Measurements from ENCODE around the gene ATP12A. TPM values are rescaled to one million over a fixed set of nuclear protein-coding genes. Genes with fewer than 3 reads are reported as not detected.

The ATP12A gene
- total RNA-seq, 1 experiment from 2014 or later = not detected

- no peak for ATAC-seq
- CTCF ChIA-PET = no interaction called here
- in situ Hi-C loops (cut with HindIII; ENCODE audit: low pct_unique_long_range_greater_than_20kb, low sequenced_read_pairs) = no loop called here
Observed at GRCh38 chr13:24692561-24692960, 12.4 kb downstream of the ATP12A start.

DNA sequence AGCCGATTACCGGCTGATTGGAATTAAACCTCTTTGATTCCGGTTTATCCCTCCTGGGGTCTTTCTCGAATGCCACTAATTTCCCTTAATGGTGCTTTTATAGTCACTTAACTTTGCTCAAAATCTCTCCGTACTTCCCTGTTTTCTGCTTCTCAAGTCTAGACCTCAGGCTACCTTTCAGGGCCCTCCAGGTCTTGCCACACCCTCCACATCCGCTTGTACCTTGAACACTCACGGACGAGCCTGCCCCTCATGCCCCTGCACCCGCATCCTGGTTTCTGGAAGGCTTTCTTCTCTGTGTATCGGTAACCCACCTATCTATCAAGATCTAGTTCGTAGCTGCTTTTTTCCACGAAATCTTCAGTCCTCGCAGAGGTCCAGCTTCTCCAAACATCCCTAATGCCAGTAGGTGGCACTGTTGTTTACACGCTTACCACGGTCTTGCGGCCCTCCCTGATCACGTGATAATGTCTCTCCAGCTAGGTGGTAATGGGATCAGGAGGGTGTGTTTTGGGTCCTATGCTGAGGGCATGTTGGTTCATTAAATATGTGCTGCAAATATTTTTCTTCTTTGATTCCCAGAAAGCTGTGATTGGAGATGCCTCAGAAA is 13.8 kb downstream of the ATP12A start:
- H3K9me3 ChIP-seq (ENCODE audit: control insufficient read depth, insufficient read depth, low read depth, low read length) = no peaks in the 10 kb centered on the region
- H3K4me1 ChIP-seq (ENCODE audit: control insufficient read depth, insufficient read depth, low read length) = no peaks in the 10 kb centered on the region
- POLR2A ChIA-PET = no interaction called here
- in situ Hi-C loops (cut with HindIII; ENCODE audit: low pct_unique_long_range_greater_than_20kb, low sequenced_read_pairs) (no loop called here), intact Hi-C loops (cut with micrococcal nuclease; ENCODE audit: unreplicated experiment) (loop anchor here (5.0 kb wide), 1 partner anchor 33 kb away; no protein-coding TSS in a partner anchor)
- H3K27me3 ChIP-seq (ENCODE audit: control insufficient read depth, insufficient read depth, low read length) = no peaks in the 10 kb centered on the region
- no peaks in the 10 kb centered on the region for H3K36me3 ChIP-seq (ENCODE audit: control insufficient read depth, insufficient read depth, low read length)
- CTCF ChIA-PET = interaction anchor here (1.5 kb wide), 1 partner anchor 34 kb away, joined by 15 read pairs; no protein-coding TSS in a partner anchor
- peak; percentile 88 for ATAC-seq
- no peak overlapping the region for H3K4me3 ChIP-seq (ENCODE audit: low read depth in 2 of 2, low read length in 2 of 2)
- no TSS peak for BruUV-seq (replicated peaks)
- no peak overlapping the region for H3K27ac ChIP-seq (ENCODE audit: low read length)
- no peak for DNase-seq (ENCODE audit: low read depth, low spot score)
- TF ChIP-seq TCF7L2 (IDR thresholded peaks at IDR 0.05; ENCODE audit: low read depth, low read length) (no peak), CTCF (IDR thresholded peaks at IDR 0.05) (peak; percentile 76), POLR2AphosphoS5 (IDR thresholded peaks at IDR 0.05; ENCODE audit: low read depth, low read length) (no peak)
- TF ChIP-seq, protein P1, sequence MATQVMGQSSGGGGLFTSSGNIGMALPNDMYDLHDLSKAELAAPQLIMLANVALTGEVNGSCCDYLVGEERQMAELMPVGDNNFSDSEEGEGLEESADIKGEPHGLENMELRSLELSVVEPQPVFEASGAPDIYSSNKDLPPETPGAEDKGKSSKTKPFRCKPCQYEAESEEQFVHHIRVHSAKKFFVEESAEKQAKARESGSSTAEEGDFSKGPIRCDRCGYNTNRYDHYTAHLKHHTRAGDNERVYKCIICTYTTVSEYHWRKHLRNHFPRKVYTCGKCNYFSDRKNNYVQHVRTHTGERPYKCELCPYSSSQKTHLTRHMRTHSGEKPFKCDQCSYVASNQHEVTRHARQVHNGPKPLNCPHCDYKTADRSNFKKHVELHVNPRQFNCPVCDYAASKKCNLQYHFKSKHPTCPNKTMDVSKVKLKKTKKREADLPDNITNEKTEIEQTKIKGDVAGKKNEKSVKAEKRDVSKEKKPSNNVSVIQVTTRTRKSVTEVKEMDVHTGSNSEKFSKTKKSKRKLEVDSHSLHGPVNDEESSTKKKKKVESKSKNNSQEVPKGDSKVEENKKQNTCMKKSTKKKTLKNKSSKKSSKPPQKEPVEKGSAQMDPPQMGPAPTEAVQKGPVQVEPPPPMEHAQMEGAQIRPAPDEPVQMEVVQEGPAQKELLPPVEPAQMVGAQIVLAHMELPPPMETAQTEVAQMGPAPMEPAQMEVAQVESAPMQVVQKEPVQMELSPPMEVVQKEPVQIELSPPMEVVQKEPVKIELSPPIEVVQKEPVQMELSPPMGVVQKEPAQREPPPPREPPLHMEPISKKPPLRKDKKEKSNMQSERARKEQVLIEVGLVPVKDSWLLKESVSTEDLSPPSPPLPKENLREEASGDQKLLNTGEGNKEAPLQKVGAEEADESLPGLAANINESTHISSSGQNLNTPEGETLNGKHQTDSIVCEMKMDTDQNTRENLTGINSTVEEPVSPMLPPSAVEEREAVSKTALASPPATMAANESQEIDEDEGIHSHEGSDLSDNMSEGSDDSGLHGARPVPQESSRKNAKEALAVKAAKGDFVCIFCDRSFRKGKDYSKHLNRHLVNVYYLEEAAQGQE (IDR thresholded peaks at IDR 0.05; ENCODE audit: insufficient read depth in 1 of 2, low read depth in 2 of 2, low read length in 1 of 2) = no peak

More at GRCh38 chr13:24692561-24692960, 12.4 kb downstream of the ATP12A start:
- no peak overlapping the region for H3K27ac ChIP-seq (ENCODE audit: low read length)
- no peaks in the 10 kb centered on the region for H3K27me3 ChIP-seq (ENCODE audit: control insufficient read depth, insufficient read depth, low read length)
- no peaks in the 10 kb centered on the region for H3K4me1 ChIP-seq (ENCODE audit: control insufficient read depth, insufficient read depth, low read length)
- H3K9me3 ChIP-seq (ENCODE audit: control insufficient read depth, insufficient read depth, low read depth, low read length) = no peaks in the 10 kb centered on the region
- DNase-seq (ENCODE audit: low read depth, low spot score) = no peak
- intact Hi-C loops (cut with micrococcal nuclease; ENCODE audit: unreplicated experiment) = loop anchor here (5.0 kb wide), 1 partner anchor 35 kb away; no protein-coding TSS in a partner anchor
- H3K4me3 ChIP-seq (ENCODE audit: low read depth in 2 of 2, low read length in 2 of 2) = no peak overlapping the region
- BruUV-seq (replicated peaks) = no TSS peak
- no peaks in the 10 kb centered on the region for H3K36me3 ChIP-seq (ENCODE audit: control insufficient read depth, insufficient read depth, low read length)
- POLR2A ChIA-PET = no interaction called here
- no peak for TF ChIP-seq CTCF (IDR thresholded peaks at IDR 0.05)
- TF ChIP-seq, protein P1 (IDR thresholded peaks at IDR 0.05; ENCODE audit: insufficient read depth in 1 of 2, low read depth in 2 of 2, low read length in 1 of 2) = no peak
- TF ChIP-seq TCF7L2 (IDR thresholded peaks at IDR 0.05; ENCODE audit: low read depth, low read length) = no peak
- no peak for TF ChIP-seq SIN3A (IDR thresholded peaks at IDR 0.05; ENCODE audit: borderline replicate concordance, insufficient read depth, low read depth, low read length)
- no peak for TF ChIP-seq POLR2AphosphoS5 (IDR thresholded peaks at IDR 0.05; ENCODE audit: low read depth, low read length)
